ENCODE data around the gene MED29. TPM values are rescaled to one million over a fixed set of nuclear protein-coding genes. Genes with fewer than 3 reads are reported as not detected.

Gene MED29
- 10 to 100 TPM; 23.1 to 40.9 TPM for total RNA-seq

- peaks cover 0 to 4% of the 10 kb centered on the region in 2 donors for H3K36me3 ChIP-seq (replicated peaks in 1 of 2; ENCODE audit: insufficient read depth in 1 of 2, low read depth in 2 of 2)
- TF ChIP-seq, protein P1, sequence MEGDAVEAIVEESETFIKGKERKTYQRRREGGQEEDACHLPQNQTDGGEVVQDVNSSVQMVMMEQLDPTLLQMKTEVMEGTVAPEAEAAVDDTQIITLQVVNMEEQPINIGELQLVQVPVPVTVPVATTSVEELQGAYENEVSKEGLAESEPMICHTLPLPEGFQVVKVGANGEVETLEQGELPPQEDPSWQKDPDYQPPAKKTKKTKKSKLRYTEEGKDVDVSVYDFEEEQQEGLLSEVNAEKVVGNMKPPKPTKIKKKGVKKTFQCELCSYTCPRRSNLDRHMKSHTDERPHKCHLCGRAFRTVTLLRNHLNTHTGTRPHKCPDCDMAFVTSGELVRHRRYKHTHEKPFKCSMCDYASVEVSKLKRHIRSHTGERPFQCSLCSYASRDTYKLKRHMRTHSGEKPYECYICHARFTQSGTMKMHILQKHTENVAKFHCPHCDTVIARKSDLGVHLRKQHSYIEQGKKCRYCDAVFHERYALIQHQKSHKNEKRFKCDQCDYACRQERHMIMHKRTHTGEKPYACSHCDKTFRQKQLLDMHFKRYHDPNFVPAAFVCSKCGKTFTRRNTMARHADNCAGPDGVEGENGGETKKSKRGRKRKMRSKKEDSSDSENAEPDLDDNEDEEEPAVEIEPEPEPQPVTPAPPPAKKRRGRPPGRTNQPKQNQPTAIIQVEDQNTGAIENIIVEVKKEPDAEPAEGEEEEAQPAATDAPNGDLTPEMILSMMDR (IDR thresholded peaks at IDR 0.05): peak in 2 of 7 experiments; percentile 5 to 26
- TF ChIP-seq POLR2A (IDR thresholded peaks at IDR 0.05): peak; percentile 90 to 97 (median 96)
- H3K4me3 ChIP-seq: peak within 1 kb of the TSS; percentile 56 to 64
- peaks cover 28% of the 10 kb centered on the region for H3K4me1 ChIP-seq
- DNase-seq (peak; percentile 96 to 99 (median 98)), ATAC-seq (peak; percentile 99)
- 0 to 1% methylated on average over 10 to 59 of the region's 60 CpGs for WGBS, 2 donors
- peak within 1 kb of the TSS; percentile 84 to 98 (median 96) for H3K27ac ChIP-seq
- intact Hi-C loops (cut with DNase I): no loop called here
- no peaks in the 10 kb centered on the region for H3K9me3 ChIP-seq
- no peaks in the 10 kb centered on the region for H3K27me3 ChIP-seq
These were observed at the start of gene MED29, which contains the start of gene PAF1 for GRCh38 chr19:39390751-39391437. TSS of gene MED29 (plus strand) at chr19:39391378. CDS start at chr19:39391423, 45 bp downstream. TSS of gene PAF1 (minus strand) at chr19:39391106. CDS start at chr19:39390864, 242 bp downstream.

GRCh38 chr19:39341719-39342604 is 49.2 kb upstream of the MED29 start, which contains the start of gene SAMD4B:
TSS of gene SAMD4B (plus strand) at chr19:39342421. CDS start at chr19:39356894, 14,473 bp downstream.
- peak; percentile 69 to 96 (median 95) for TF ChIP-seq POLR2A (IDR thresholded peaks at IDR 0.05)
- TF ChIP-seq, protein P1 (IDR thresholded peaks at IDR 0.05): peak; percentile 77 to 97 (median 86)
- 0% methylated on average over 13 to 69 of the region's 105 CpGs for WGBS, 2 donors
- Histone ChIP-seq H3K36me3 (replicated peaks in 1 of 2; ENCODE audit: insufficient read depth in 1 of 2, low read depth in 2 of 2) (no peaks in the 10 kb centered on the region), H3K9me3 (no peaks in the 10 kb centered on the region), H3K27ac (peak within 1 kb of the TSS; percentile 74 to 89 (median 80)), H3K4me3 (peak within 1 kb of the TSS; percentile 70), H3K27me3 (no peaks in the 10 kb centered on the region), H3K4me1 (peaks cover 41% of the 10 kb centered on the region)
- ATAC-seq (peak; percentile 94), DNase-seq (peak; percentile 99)
- intact Hi-C loops (cut with DNase I): loop anchor here (10.0 kb wide), 1 partner anchor 73 kb away; the partner anchor contains the start of gene PLEKHG2

- Histone ChIP-seq H3K27ac (peak overlapping the region; percentile 67 to 84 (median 76)), H3K4me1 (peaks cover 41% of the 10 kb centered on the region), H3K36me3 (replicated peaks in 1 of 2; ENCODE audit: insufficient read depth in 1 of 2, low read depth in 2 of 2) (no peaks in the 10 kb centered on the region), H3K9me3 (no peaks in the 10 kb centered on the region), H3K4me3 (peak overlapping the region; percentile 47 to 70), H3K27me3 (no peaks in the 10 kb centered on the region)
- TF ChIP-seq, protein P1 (IDR thresholded peaks at IDR 0.05): no peak
- TF ChIP-seq POLR2A (IDR thresholded peaks at IDR 0.05): no peak
- ATAC-seq (no peak), DNase-seq (peak in 3 of 4 donors; percentile 15 to 35 (median 27))
- WGBS, 2 donors: 2 to 4% methylated on average over 10 to 51 of the region's 51 CpGs
- intact Hi-C loops (cut with DNase I): loop anchor here (10.0 kb wide), 1 partner anchor 72 kb away; the partner anchor contains the start of gene PLEKHG2
These were observed 48.4 kb upstream of the MED29 start for GRCh38 chr19:39342647-39343305.

DNA sequence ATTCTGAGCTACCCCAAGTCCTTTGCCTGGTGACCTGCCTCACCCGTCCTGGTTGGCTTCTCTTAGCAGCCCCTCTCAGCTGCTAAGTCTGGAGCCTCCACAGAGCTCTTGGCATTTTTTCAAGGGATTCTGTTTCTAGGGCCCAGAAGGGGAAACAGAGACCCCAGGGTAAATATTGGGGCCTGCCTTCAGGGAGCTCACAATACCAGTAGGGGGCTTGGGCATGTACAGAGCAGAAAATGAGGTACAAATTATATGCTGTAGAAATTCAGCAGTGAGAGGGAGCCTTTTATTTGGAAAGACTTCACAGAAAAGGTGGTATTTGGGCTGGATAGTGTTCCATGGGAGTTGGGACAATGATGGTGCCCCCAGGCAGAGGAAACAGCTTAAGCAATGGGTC is 45.2 kb upstream of the MED29 start:
- no peak overlapping the region for H3K27ac ChIP-seq
- H3K9me3 ChIP-seq: no peaks in the 10 kb centered on the region
- no peaks in the 10 kb centered on the region for H3K27me3 ChIP-seq
- no peaks in the 10 kb centered on the region for H3K36me3 ChIP-seq (replicated peaks in 1 of 2; ENCODE audit: insufficient read depth in 1 of 2, low read depth in 2 of 2)
- H3K4me1 ChIP-seq: peaks cover 36% of the 10 kb centered on the region
- 91 to 93% methylated on average over 1 of the region's 1 CpG for WGBS, 2 donors
- TF ChIP-seq, protein P1 (IDR thresholded peaks at IDR 0.05): no peak
- TF ChIP-seq POLR2A (IDR thresholded peaks at IDR 0.05): no peak
- ATAC-seq (no peak), DNase-seq (no peak)
- no peak overlapping the region for H3K4me3 ChIP-seq
- intact Hi-C loops (cut with DNase I): loop anchor here (5.0 to 10.0 kb wide), 2 partner anchors 36 to 69 kb away; partner anchors contain the start of gene PLEKHG2

Data from body of pancreas (tissue), 4 donors.